ENCODE measurements around the gene LARGE1. TPM values are rescaled to one million over a fixed set of nuclear protein-coding genes. Genes with fewer than 3 reads are reported as not detected.

The LARGE1 gene
- total RNA-seq, 1 experiment from 2014 or later = 5.2 TPM

DNA sequence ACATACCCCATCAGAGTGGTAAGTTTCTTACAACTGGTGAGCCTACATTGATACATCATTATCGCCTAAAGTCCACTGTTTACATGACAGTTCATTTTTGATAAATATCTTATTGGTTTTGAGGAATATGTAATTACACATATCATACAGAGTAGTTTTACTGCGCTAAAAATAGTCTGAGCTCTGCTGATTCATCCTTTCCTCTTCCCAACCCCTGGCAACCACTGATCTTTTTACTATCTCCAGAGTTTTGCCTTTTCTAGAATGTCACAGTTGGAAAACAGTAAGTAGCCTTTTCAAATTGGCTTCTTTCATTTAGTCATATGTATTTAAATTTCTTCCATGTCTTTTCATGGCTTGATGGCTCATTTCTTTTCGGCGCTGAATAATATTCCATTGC, 112.8 kb downstream of the LARGE1 start:
- Mint-ChIP-seq H3K27me3 (ENCODE audit: insufficient read depth, unreplicated experiment) (no peaks in the 10 kb centered on the region), H3K9me3 (ENCODE audit: unreplicated experiment) (no peaks in the 10 kb centered on the region), H3K27ac (ENCODE audit: low read depth, unreplicated experiment) (no peak overlapping the region), H3K36me3 (ENCODE audit: insufficient read depth, unreplicated experiment) (no peaks in the 10 kb centered on the region), H3K4me1 (ENCODE audit: insufficient read depth, unreplicated experiment) (peaks cover 15% of the 10 kb centered on the region), H3K4me3 (ENCODE audit: unreplicated experiment) (no peak overlapping the region)
- ChIA-PET POLR2A (interaction anchor here (0.7 kb wide), 1 partner anchor 86 kb away, joined by 3 read pairs; no protein-coding TSS in a partner anchor), CTCF (interaction anchor here (1.8 kb wide), 1 partner anchor 15 kb away, joined by 4 read pairs; no protein-coding TSS in a partner anchor)
- no TSS peak for BruUV-seq (replicated peaks)
- intact Hi-C loops (cut with micrococcal nuclease) = no loop called here
- TF ChIP-seq, protein P1, sequence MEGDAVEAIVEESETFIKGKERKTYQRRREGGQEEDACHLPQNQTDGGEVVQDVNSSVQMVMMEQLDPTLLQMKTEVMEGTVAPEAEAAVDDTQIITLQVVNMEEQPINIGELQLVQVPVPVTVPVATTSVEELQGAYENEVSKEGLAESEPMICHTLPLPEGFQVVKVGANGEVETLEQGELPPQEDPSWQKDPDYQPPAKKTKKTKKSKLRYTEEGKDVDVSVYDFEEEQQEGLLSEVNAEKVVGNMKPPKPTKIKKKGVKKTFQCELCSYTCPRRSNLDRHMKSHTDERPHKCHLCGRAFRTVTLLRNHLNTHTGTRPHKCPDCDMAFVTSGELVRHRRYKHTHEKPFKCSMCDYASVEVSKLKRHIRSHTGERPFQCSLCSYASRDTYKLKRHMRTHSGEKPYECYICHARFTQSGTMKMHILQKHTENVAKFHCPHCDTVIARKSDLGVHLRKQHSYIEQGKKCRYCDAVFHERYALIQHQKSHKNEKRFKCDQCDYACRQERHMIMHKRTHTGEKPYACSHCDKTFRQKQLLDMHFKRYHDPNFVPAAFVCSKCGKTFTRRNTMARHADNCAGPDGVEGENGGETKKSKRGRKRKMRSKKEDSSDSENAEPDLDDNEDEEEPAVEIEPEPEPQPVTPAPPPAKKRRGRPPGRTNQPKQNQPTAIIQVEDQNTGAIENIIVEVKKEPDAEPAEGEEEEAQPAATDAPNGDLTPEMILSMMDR (IDR thresholded peaks at IDR 0.05; ENCODE audit: unreplicated experiment) = no peak
- DNase-seq (ENCODE audit: unreplicated experiment) = no peak

DNA sequence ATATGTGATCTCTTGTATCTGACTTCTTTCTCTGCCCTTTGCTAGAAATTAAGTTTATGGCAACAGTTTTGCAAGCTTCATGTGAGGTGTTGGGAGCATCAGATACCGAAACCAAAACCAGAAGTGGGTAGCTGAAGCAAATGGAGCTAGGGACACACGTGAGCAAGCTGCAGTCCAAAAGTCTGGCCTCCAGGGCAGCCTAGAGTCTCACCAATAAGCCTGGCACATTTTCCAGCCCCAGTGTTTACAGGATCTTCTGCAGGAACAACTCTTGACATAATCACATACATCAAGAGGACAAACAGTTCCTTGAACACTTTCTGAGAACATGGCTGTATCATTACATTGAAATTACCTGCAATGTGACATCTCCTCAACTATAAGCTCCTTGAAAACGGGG, 114.1 kb downstream of the LARGE1 start:
- TF ChIP-seq, protein P1 (IDR thresholded peaks at IDR 0.05; ENCODE audit: unreplicated experiment) = no peak
- H3K4me1 Mint-ChIP-seq (ENCODE audit: insufficient read depth, unreplicated experiment) = peaks cover 15% of the 10 kb centered on the region
- DNase-seq (ENCODE audit: unreplicated experiment) = no peak
- no peaks in the 10 kb centered on the region for H3K9me3 Mint-ChIP-seq (ENCODE audit: unreplicated experiment)
- ChIA-PET CTCF (interaction anchor here (1.8 kb wide), 1 partner anchor 17 kb away, joined by 4 read pairs; no protein-coding TSS in a partner anchor), POLR2A (no interaction called here)
- H3K27ac Mint-ChIP-seq (ENCODE audit: low read depth, unreplicated experiment) = no peak overlapping the region
- intact Hi-C loops (cut with micrococcal nuclease) = no loop called here
- BruUV-seq (replicated peaks) = no TSS peak
- no peak overlapping the region for H3K4me3 Mint-ChIP-seq (ENCODE audit: unreplicated experiment)
- no peaks in the 10 kb centered on the region for H3K27me3 Mint-ChIP-seq (ENCODE audit: insufficient read depth, unreplicated experiment)
- no peaks in the 10 kb centered on the region for H3K36me3 Mint-ChIP-seq (ENCODE audit: insufficient read depth, unreplicated experiment)

DNA sequence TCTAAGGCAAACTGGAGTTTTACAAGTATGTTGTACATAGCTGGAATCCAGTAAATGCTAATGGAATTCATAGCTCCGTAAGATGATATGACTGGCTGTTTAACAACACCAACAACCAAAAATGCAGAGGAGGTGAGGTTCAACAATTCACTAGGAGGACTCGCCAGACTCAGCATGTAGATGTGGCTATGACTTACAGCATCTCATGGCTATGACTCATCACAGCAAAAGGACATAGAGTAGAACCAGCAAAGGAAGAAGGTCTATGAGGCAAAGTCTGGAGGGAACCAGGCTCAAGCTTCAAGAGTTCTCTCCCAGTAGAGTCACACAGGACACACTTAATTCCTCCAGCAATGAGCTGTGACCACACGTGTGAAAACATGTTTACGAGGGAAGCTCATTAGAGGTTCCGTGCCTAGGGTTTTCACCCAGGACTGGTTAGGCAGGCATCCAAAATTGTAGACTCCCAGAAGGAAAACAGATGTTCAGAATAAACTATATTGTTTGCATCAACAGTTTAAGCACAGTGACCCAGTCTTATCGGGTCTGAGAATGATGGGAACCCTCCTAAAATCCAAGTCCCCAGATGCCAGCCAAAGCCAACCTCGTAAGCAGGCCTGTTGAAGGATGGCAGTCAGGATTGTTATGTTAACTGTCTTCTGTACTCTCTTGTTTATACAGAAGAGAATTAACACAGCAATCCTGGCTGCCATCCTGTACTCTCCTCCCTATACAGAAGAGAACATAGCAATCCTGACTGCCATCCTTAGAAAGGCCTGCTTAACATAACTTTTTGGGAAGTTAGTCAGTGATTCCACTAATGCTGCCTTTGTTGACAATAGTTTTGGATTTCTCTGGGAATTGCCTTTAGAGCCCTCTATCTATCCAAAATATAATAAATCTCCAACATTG, 116.6 kb downstream of the LARGE1 start:
- H3K9me3 Mint-ChIP-seq (ENCODE audit: unreplicated experiment) = no peaks in the 10 kb centered on the region
- BruUV-seq (replicated peaks) = no TSS peak
- TF ChIP-seq, protein P1 (IDR thresholded peaks at IDR 0.05; ENCODE audit: unreplicated experiment) = no peak
- H3K27me3 Mint-ChIP-seq (ENCODE audit: insufficient read depth, unreplicated experiment) = no peaks in the 10 kb centered on the region
- intact Hi-C loops (cut with micrococcal nuclease) = no loop called here
- no peaks in the 10 kb centered on the region for H3K36me3 Mint-ChIP-seq (ENCODE audit: insufficient read depth, unreplicated experiment)
- no peak for DNase-seq (ENCODE audit: unreplicated experiment)
- peaks cover 15% of the 10 kb centered on the region for H3K4me1 Mint-ChIP-seq (ENCODE audit: insufficient read depth, unreplicated experiment)
- ChIA-PET POLR2A (interaction anchor here (0.7 to 0.9 kb wide), 2 partner anchors 8 to 16 kb away, joined by 3 to 4 read pairs; no protein-coding TSS in a partner anchor), CTCF (interaction anchor here (0.6 to 1.0 kb wide), 3 partner anchors 94 to 1353 kb away, joined by 3 read pairs; no protein-coding TSS in a partner anchor)
- H3K27ac Mint-ChIP-seq (ENCODE audit: low read depth, unreplicated experiment) = no peak overlapping the region
- no peak overlapping the region for H3K4me3 Mint-ChIP-seq (ENCODE audit: unreplicated experiment)

DNA sequence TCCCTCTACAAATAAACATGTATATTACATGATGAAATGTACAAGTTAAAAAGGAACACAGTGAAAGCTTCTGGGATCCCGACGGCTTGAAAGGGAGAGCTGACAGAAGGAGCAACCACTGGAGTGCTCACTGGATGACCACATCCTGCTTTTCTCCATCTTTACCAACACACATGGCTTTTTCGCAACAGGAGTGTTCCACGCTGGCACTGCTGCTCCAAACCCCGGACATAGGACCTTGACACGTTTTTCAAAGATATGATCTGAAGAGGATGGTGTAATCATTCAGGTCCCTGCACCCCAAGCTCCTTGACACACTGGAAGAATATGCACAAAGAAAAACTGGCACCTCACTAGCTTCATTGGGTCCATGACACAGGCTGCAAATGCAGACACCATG, 121.9 kb downstream of the LARGE1 start:
- Mint-ChIP-seq H3K9me3 (ENCODE audit: unreplicated experiment) (no peaks in the 10 kb centered on the region), H3K27me3 (ENCODE audit: insufficient read depth, unreplicated experiment) (no peaks in the 10 kb centered on the region), H3K36me3 (ENCODE audit: insufficient read depth, unreplicated experiment) (no peaks in the 10 kb centered on the region), H3K4me3 (ENCODE audit: unreplicated experiment) (no peak overlapping the region), H3K4me1 (ENCODE audit: insufficient read depth, unreplicated experiment) (peaks cover 7% of the 10 kb centered on the region), H3K27ac (ENCODE audit: low read depth, unreplicated experiment) (no peak overlapping the region)
- CTCF ChIA-PET = no interaction called here
- POLR2A ChIA-PET = no interaction called here
- no peak for DNase-seq (ENCODE audit: unreplicated experiment)
- intact Hi-C loops (cut with micrococcal nuclease) = no loop called here
- BruUV-seq (replicated peaks) = no TSS peak
- TF ChIP-seq, protein P1 (IDR thresholded peaks at IDR 0.05; ENCODE audit: unreplicated experiment) = no peak

Data from MCF 10A (cell line).